Endothelial cell of umbilical vein (primary cell): ENCODE measurements around the gene LRP1-AS. TPM values are rescaled to one million over a fixed set of nuclear protein-coding genes. Genes with fewer than 3 reads are reported as not detected.
A peak's percentile ranks its signal among the peaks of the same experiment; 100 is the strongest.

ENCODE experiments used
- BruUV-seq: library from RNA; stranded (reverse); fragments of 400-500 nt; replicated peaks from 2 replicates; lab custom pipeline; 2021; lab: Mats Ljungman, UMichigan
- CTCF ChIA-PET: fragments of 300-600, 350-600 bp; sonication (Branson Sonifier 250); formaldehyde crosslinking; loops from one replicate; lab custom pipeline; 2021; ENCODE audit warnings: antibody characterized with exemption, inconsistent platforms; lab: Charles Lee
- POLR2A ChIA-PET: fragments of 300-600, 350-600 bp; sonication (Branson Sonifier 250); formaldehyde crosslinking; loops from one replicate; lab custom pipeline; 2021; ENCODE audit warnings: antibody characterized with exemption, inconsistent platforms; lab: Charles Lee
- DNase-seq: peaks from one replicate; pipeline ENCODE4 v3.0.0-alpha.2; 2011; ENCODE audit warnings: low read depth, low spot score
- FAIRE-seq: peaks from 2 replicates; lab custom pipeline; 2011; peaks lifted over from hg19 to GRCh38; lab: Jason Lieb, UNC
- H2AFZ ChIP-seq: 2 replicates; pipeline ENCODE4 v1.6.0; 2012; ENCODE audit warnings: low read depth, low read length, control low read depth, inconsistent platforms
- H3K27ac ChIP-seq: 2 replicates; pipeline ENCODE4 v1.5.1; 2011; ENCODE audit warnings: low read depth, mild to moderate bottlenecking, control low read depth, low read length, moderate library complexity; ENCODE audit not compliant: insufficient read depth
- H3K27me3 ChIP-seq, 2 experiments: 2 replicates each; pipeline versions ENCODE4 v1.6.0 to v1.6.1; 2011; ENCODE audit warnings: low read length in 2 of 2, mixed read lengths in 1 of 2; ENCODE audit not compliant: control insufficient read depth in 2 of 2, insufficient read depth in 2 of 2
- H3K36me3 ChIP-seq, 2 experiments: 2 replicates in 1 of 2; 3 replicates in 1 of 2; pipeline ENCODE4 v1.5.1; 2011; ENCODE audit warnings: low read length in 2 of 2, mild to moderate bottlenecking in 1 of 2, moderate library complexity in 1 of 2; ENCODE audit not compliant: control insufficient read depth in 2 of 2, insufficient read depth in 2 of 2; ENCODE audit errors: extremely low read depth in 1 of 2
- H3K4me1 ChIP-seq: 3 replicates; pipeline ENCODE4 v1.5.1; 2011; ENCODE audit warnings: mild to moderate bottlenecking, low read length; ENCODE audit not compliant: control insufficient read depth, insufficient read depth; ENCODE audit errors: extremely low read depth
- H3K4me2 ChIP-seq: 2 replicates; pipeline ENCODE4 v1.6.1; 2011; ENCODE audit warnings: low read length, control low read depth, mixed read lengths; ENCODE audit not compliant: insufficient read depth
- H3K4me3 ChIP-seq, 3 experiments: fragments of 200-600 bp in 1 of 3; sonication (generic), shearing (Covaris generic) in 1 of 3; replicated peaks in 1 of 3; 2 replicates each; pipeline ENCODE4 v1.5.1; 2011 to 2016; ENCODE audit warnings: control low read depth in 3 of 3, low read length in 3 of 3, mild to moderate bottlenecking in 2 of 3, inconsistent platforms in 1 of 3, low read depth in 1 of 3, moderate library complexity in 1 of 3; ENCODE audit not compliant: insufficient read depth in 1 of 3
- H3K79me2 ChIP-seq: 2 replicates; pipeline ENCODE4 v1.6.0; 2012; ENCODE audit warnings: low read length, inconsistent platforms; ENCODE audit not compliant: control insufficient read depth, insufficient read depth
- H3K9ac ChIP-seq: replicated peaks from 2 replicates; pipeline ENCODE3; 2011; ENCODE audit warnings: low read length, control low read depth; ENCODE audit not compliant: insufficient read depth; ENCODE audit errors: extremely low read depth
- H3K9me1 ChIP-seq: replicated peaks from 3 replicates; pipeline ENCODE4 v1.6.0; 2011; ENCODE audit warnings: mild to moderate bottlenecking, low read length; ENCODE audit not compliant: control insufficient read depth, insufficient read depth; ENCODE audit errors: extremely low read depth
- H3K9me3 ChIP-seq: replicated peaks from 2 replicates; pipeline ENCODE4 v1.5.1; 2012; ENCODE audit warnings: low read length, inconsistent platforms; ENCODE audit not compliant: control insufficient read depth, insufficient read depth
- H4K20me1 ChIP-seq: replicated peaks from 2 replicates; pipeline ENCODE3; 2011; ENCODE audit warnings: mild to moderate bottlenecking, low read length; ENCODE audit not compliant: control insufficient read depth, insufficient read depth; ENCODE audit errors: extremely low read depth
- CTCF ChIP-seq, 2 donors: IDR thresholded peaks; 1 replicate in 1 of 2; 2 replicates in 1 of 2; pipeline ENCODE4 v1.5.1; 2011; ENCODE audit warnings: low read length in 2 of 2, mild to moderate bottlenecking in 2 of 2, moderate library complexity in 2 of 2, control low read depth in 1 of 2, inconsistent platforms in 1 of 2, low read depth in 1 of 2; ENCODE audit not compliant: insufficient read depth in 1 of 2; ENCODE audit errors: extremely low read depth in 1 of 2
- EZH2 ChIP-seq: IDR thresholded peaks from 2 replicates; pipeline ENCODE4 v1.6.1; 2012; ENCODE audit warnings: borderline replicate concordance, low read depth, mild to moderate bottlenecking, moderate library complexity, low read length, inconsistent platforms; ENCODE audit not compliant: severe bottlenecking
- FOS ChIP-seq: IDR thresholded peaks from 2 replicates; pipeline ENCODE4 v1.6.1; 2011; ENCODE audit warnings: mild to moderate bottlenecking, low read length, moderate library complexity, borderline replicate concordance; ENCODE audit not compliant: insufficient read depth
- JUN ChIP-seq: IDR thresholded peaks from 2 replicates; pipeline ENCODE4 v1.6.1; 2011; ENCODE audit warnings: borderline replicate concordance, low read depth; ENCODE audit not compliant: insufficient read length, insufficient read depth
- MAX ChIP-seq: IDR thresholded peaks from 2 replicates; pipeline ENCODE4 v1.6.1; 2011; ENCODE audit not compliant: insufficient read depth, insufficient read length
- MYC ChIP-seq: IDR thresholded peaks from one replicate; pipeline ENCODE4 v1.6.1; 2011; ENCODE audit warnings: mild to moderate bottlenecking, low read depth, low read length
- POLR2A ChIP-seq: IDR thresholded peaks from 2 replicates; pipeline ENCODE4 v1.6.1; 2012; ENCODE audit warnings: low read depth, mild to moderate bottlenecking, control low read depth, low read length
- POLR2AphosphoS5 ChIP-seq: IDR thresholded peaks from 2 replicates; pipeline ENCODE4 v1.6.1; 2012; ENCODE audit warnings: low read depth, mild to moderate bottlenecking, control low read depth, low read length, moderate library complexity; ENCODE audit not compliant: insufficient read depth
- dilution Hi-C: fragments of 300-500 bp; cut with MboI; formaldehyde crosslinking; loops from one replicate; pipeline ENCODE4 v1.15.0; 2019; ENCODE audit warnings: low sequenced_read_pairs; ENCODE audit not compliant: extremely low pct_ligation_motif_present
- intact Hi-C: fragments of 100-400 bp; cut with micrococcal nuclease; formaldehyde crosslinking; loops from one replicate; pipeline ENCODE4 v1.10.0; 2022
- polyA plus RNA-seq, 4 experiments: library from polyadenylated mRNA; depleted of rRNA in 3 of 4; stranded (reverse) in 3 of 4; unstranded in 1 of 4; fragments of >200 nt; gene quantifications; 2 replicates each; pipeline versions ENCODE4 v1.2.1 to v1.2.3, GENCODE V29; 2011 to 2012; ENCODE audit warnings: missing spikeins in 1 of 4
- total RNA-seq: library from RNA; stranded (reverse); gene quantifications from 2 replicates; pipeline ENCODE4 v1.2.3, GENCODE V29; 2021

LRP1-AS gene
- total and polyA plus RNA-seq, 2 donors (not counting 3 experiments of a cell fraction or from before 2014, with no cell fraction given), result not detected

GRCh38 chr12:57109207-57110103 is 38.0 kb downstream of the LRP1-AS start:
- H3K79me2 ChIP-seq, result peaks cover 13% of the 10 kb centered on the region
- CTCF ChIA-PET, result interaction anchor here (1.1 to 3.5 kb wide), 3 partner anchors 16 to 40 kb away, joined by 3 to 449 read pairs (median 158); partner anchors contain the start of gene NAB2
- no peaks in the 10 kb centered on the region for H3K9me3 ChIP-seq
- BruUV-seq, result no TSS peak
- no peak for FAIRE-seq
- TF ChIP-seq POLR2AphosphoS5 (no peak), MAX (no peak), FOS (no peak), POLR2A (no peak)
- no peaks in the 10 kb centered on the region for H3K27me3 ChIP-seq
- dilution Hi-C loops, result no loop called here
- H3K4me1 ChIP-seq, result peaks cover 14% of the 10 kb centered on the region
- H2AFZ ChIP-seq, result peak overlapping the region; percentile 36
- POLR2A ChIA-PET, result interaction anchor here (0.6 kb wide), 1 partner anchor 23 kb away, joined by 6 read pairs; no protein-coding TSS in a partner anchor
- H3K4me3 ChIP-seq, result peak overlapping the region in 2 of 3 experiments; percentile 65 to 72
- no peak overlapping the region for H3K9ac ChIP-seq
- intact Hi-C loops, result loop anchor here (5.0 kb wide), 2 partner anchors 133 to 472 kb away; no protein-coding TSS in a partner anchor
- no peak for DNase-seq
- H3K4me2 ChIP-seq, result peak overlapping the region; percentile 78
- H3K9me1 ChIP-seq, result no peaks in the 10 kb centered on the region
- H4K20me1 ChIP-seq, result no peaks in the 10 kb centered on the region
- H3K27ac ChIP-seq, result no peak overlapping the region
- H3K36me3 ChIP-seq, result peaks cover 4 to 25% of the 10 kb centered on the region in 2 experiments

- no peak overlapping the region for H3K9ac ChIP-seq
- H3K4me1 ChIP-seq, result peaks cover 14% of the 10 kb centered on the region
- dilution Hi-C loops, result no loop called here
- H2AFZ ChIP-seq, result no peak overlapping the region
- FAIRE-seq (no peak), DNase-seq (no peak)
- CTCF ChIA-PET, result interaction anchor here (0.6 to 1.1 kb wide), 4 partner anchors 15 to 38 kb away, joined by 3 read pairs; no protein-coding TSS in a partner anchor
- TF ChIP-seq MYC (no peak), EZH2 (no peak), POLR2A (no peak), FOS (no peak), CTCF (IDR thresholded peaks at IDR 0.05; ENCODE audit: extremely low read depth in 1 of 2, insufficient read depth in 1 of 2, low read depth in 1 of 2, low read length in 2 of 2) (no peak), POLR2AphosphoS5 (no peak), MAX (no peak), JUN (no peak)
- H3K9me3 ChIP-seq, result no peaks in the 10 kb centered on the region
- H3K9me1 ChIP-seq, result no peaks in the 10 kb centered on the region
- no peaks in the 10 kb centered on the region for H4K20me1 ChIP-seq
- intact Hi-C loops, result no loop called here
- no peak overlapping the region for H3K4me3 ChIP-seq
- peaks cover 4 to 32% of the 10 kb centered on the region in 2 experiments for H3K36me3 ChIP-seq
- no peaks in the 10 kb centered on the region for H3K27me3 ChIP-seq
- peaks cover 13% of the 10 kb centered on the region for H3K79me2 ChIP-seq
- no peak overlapping the region for H3K4me2 ChIP-seq
- no TSS peak for BruUV-seq
- H3K27ac ChIP-seq, result no peak overlapping the region
- POLR2A ChIA-PET, result no interaction called here
Measured at GRCh38 chr12:57107456-57108155, 39.8 kb downstream of the LRP1-AS start.
